Right lung (tissue), 5 donors: ENCODE measurements around the gene UBA3. TPM values are rescaled to one million over a fixed set of nuclear protein-coding genes. Genes with fewer than 3 reads are reported as not detected.

ENCODE experiments used
- DNase-seq, 2 donors: peaks; one replicate each; pipeline ENCODE4 v3.0.0-alpha.2; 2013
- polyA plus RNA-seq, 5 donors: library from polyadenylated mRNA; unstranded; fragments of 120-200 nt; gene quantifications; one replicate each; pipeline versions ENCODE4 v1.2.1 to v1.2.3, GENCODE V29; 2013; ENCODE audit warnings: inconsistent platforms in 1 of 5, low replicate concordance in 1 of 5; ENCODE audit not compliant: insufficient read length in 5 of 5, insufficient read depth in 1 of 5

Gene UBA3
- polyA plus RNA-seq, 5 donors, result 67.2 to 108 (median 87.0) TPM

GRCh38 chr3:69013253-69014021 is 66.7 kb downstream of the UBA3 start, which contains the start of gene EOGT:
EOGT (minus strand) TSS chr3:69013684; CDS start chr3:69009846, 3,838 bp downstream.
- DNase-seq, result peak; percentile 83 to 86

- peak; percentile 83 to 86 for DNase-seq
Measured at GRCh38 chr3:69012800-69013252, 67.3 kb downstream of the UBA3 start.

GRCh38 chr3:69012100-69012799 is 67.9 kb downstream of the UBA3 start:
- DNase-seq, result no peak

GRCh38 chr3:69011096-69011730 is 69.0 kb downstream of the UBA3 start:
- DNase-seq, result no peak

GRCh38 chr3:69009559-69010410 is 70.4 kb downstream of the UBA3 start:
- DNase-seq, result peak; percentile 52 to 63

- DNase-seq, result no peak
Measured at GRCh38 chr3:69008980-69009379, 71.2 kb downstream of the UBA3 start.

- DNase-seq, result no peak
Measured at GRCh38 chr3:69005791-69006482, 74.2 kb downstream of the UBA3 start.

- peak; percentile 33 to 45 for DNase-seq
Measured at GRCh38 chr3:69005071-69005790, 74.9 kb downstream of the UBA3 start.

Other genes starting within 250 kb of the UBA3 start
- under 1 TPM; 0.10 to 0.27 (median 0.21) TPM for gene TAFA4, start 147.8 kb downstream of the UBA3 start, polyA plus RNA-seq
- 10 to 100 TPM; 33.5 to 44.5 (median 39.7) TPM for gene EOGT, start 66.7 kb downstream of the UBA3 start, polyA plus RNA-seq
- 10 to 100 TPM; 26.2 to 57.0 (median 54.5) TPM for gene TMF1, start 28.0 kb downstream of the UBA3 start, polyA plus RNA-seq
- 100 to 1,000 TPM in 3 of 5 donors, 10 to 100 TPM in 2; 79.3 to 123 (median 106) TPM for gene ARL6IP5, start 4.6 kb upstream of the UBA3 start, polyA plus RNA-seq
- gene LMOD3, start 42.2 kb upstream of the UBA3 start, polyA plus RNA-seq, result 1 to 10 TPM in 1 of 5 donors, under 1 TPM in 4; 0.26 to 5.2 (median 0.57) TPM